ENCODE measurements around the gene ZNF587.
"Not testable (repeated sequence)": the region's sequence is repeated elsewhere in the genome, so short reads cannot be mapped to it uniquely, and the experiment has no call there.

Gene ZNF587

GRCh38 chr19:57814505-57815246, 35.0 kb upstream of the ZNF587 start, which contains the start of gene ZNF552:
Gene ZNF552, minus strand, starts transcription at chr19:57814913. Its CDS starts 170 bp downstream, at chr19:57814743.
- H3K9ac ChIP-seq (ENCODE audit: low read depth, low read length), result peak within 1 kb of the TSS; percentile 87
- no peaks in the 10 kb centered on the region for H3K27me3 ChIP-seq (ENCODE audit: control insufficient read depth, insufficient read depth, low read length)
- peak within 1 kb of the TSS; percentile 97 for H3K4me3 ChIP-seq (ENCODE audit: low read depth, low read length)
- H3K36me3 ChIP-seq (ENCODE audit: control insufficient read depth, insufficient read depth, low read length), result peaks cover 25% of the 10 kb centered on the region
- no peaks in the 10 kb centered on the region for H3K9me3 ChIP-seq (ENCODE audit: control insufficient read depth, insufficient read depth, low read length)
- H3K4me1 ChIP-seq (ENCODE audit: control insufficient read depth, insufficient read depth, low read length), result peaks cover 9% of the 10 kb centered on the region; the same call in 1 of the 2 replicates
- H3K27ac ChIP-seq (ENCODE audit: low read depth, low read length), result peak within 1 kb of the TSS; percentile 84

- Histone ChIP-seq H3K36me3 (ENCODE audit: control insufficient read depth, insufficient read depth, low read length) (peaks cover 18% of the 10 kb centered on the region), H3K27me3 (ENCODE audit: control insufficient read depth, insufficient read depth, low read length) (no peaks in the 10 kb centered on the region), H3K9me3 (ENCODE audit: control insufficient read depth, insufficient read depth, low read length) (no peaks in the 10 kb centered on the region), H3K9ac (ENCODE audit: low read depth, low read length) (no peak overlapping the region), H3K27ac (ENCODE audit: low read depth, low read length) (peak overlapping the region; percentile 26), H3K4me3 (ENCODE audit: low read depth, low read length) (no peak overlapping the region; the same call in 1 of the 2 replicates), H3K4me1 (ENCODE audit: control insufficient read depth, insufficient read depth, low read length) (peaks cover 9% of the 10 kb centered on the region; the same call in 1 of the 2 replicates)
Measured at GRCh38 chr19:57815247-57816075, 34.2 kb upstream of the ZNF587 start.

- Histone ChIP-seq H3K4me1 (ENCODE audit: control insufficient read depth, insufficient read depth, low read length) (peaks cover 14% of the 10 kb centered on the region; the same call in 1 of the 2 replicates), H3K27ac (ENCODE audit: low read depth, low read length) (no peak overlapping the region), H3K36me3 (ENCODE audit: control insufficient read depth, insufficient read depth, low read length) (peaks cover 17% of the 10 kb centered on the region), H3K4me3 (ENCODE audit: low read depth, low read length) (no peak overlapping the region), H3K27me3 (ENCODE audit: control insufficient read depth, insufficient read depth, low read length) (no peaks in the 10 kb centered on the region), H3K9me3 (ENCODE audit: control insufficient read depth, insufficient read depth, low read length) (no peaks in the 10 kb centered on the region), H3K9ac (ENCODE audit: low read depth, low read length) (no peak overlapping the region)
Measured at GRCh38 chr19:57816652-57817051, 33.0 kb upstream of the ZNF587 start.

- Histone ChIP-seq H3K9me3 (ENCODE audit: control insufficient read depth, insufficient read depth, low read length) (no peaks in the 10 kb centered on the region), H3K27ac (ENCODE audit: low read depth, low read length) (no peak overlapping the region), H3K4me1 (ENCODE audit: control insufficient read depth, insufficient read depth, low read length) (peaks cover 14% of the 10 kb centered on the region; the same call in 1 of the 2 replicates), H3K36me3 (ENCODE audit: control insufficient read depth, insufficient read depth, low read length) (peaks cover 15% of the 10 kb centered on the region), H3K4me3 (ENCODE audit: low read depth, low read length) (no peak overlapping the region), H3K9ac (ENCODE audit: low read depth, low read length) (no peak overlapping the region), H3K27me3 (ENCODE audit: control insufficient read depth, insufficient read depth, low read length) (no peaks in the 10 kb centered on the region)
Measured at GRCh38 chr19:57817976-57818375, 31.7 kb upstream of the ZNF587 start.

GRCh38 chr19:57818378-57818777, 31.3 kb upstream of the ZNF587 start:
- H3K27ac ChIP-seq (ENCODE audit: low read depth, low read length), result peak overlapping the region; percentile 93
- peaks cover 15% of the 10 kb centered on the region for H3K36me3 ChIP-seq (ENCODE audit: control insufficient read depth, insufficient read depth, low read length)
- H3K4me3 ChIP-seq (ENCODE audit: low read depth, low read length), result 0 out of 2 replicates have a peak overlapping the region, but pooled peaks have one; percentile 100
- H3K9me3 ChIP-seq (ENCODE audit: control insufficient read depth, insufficient read depth, low read length), result no peaks in the 10 kb centered on the region
- no peaks in the 10 kb centered on the region for H3K27me3 ChIP-seq (ENCODE audit: control insufficient read depth, insufficient read depth, low read length)
- H3K9ac ChIP-seq (ENCODE audit: low read depth, low read length), result no peak overlapping the region
- H3K4me1 ChIP-seq (ENCODE audit: control insufficient read depth, insufficient read depth, low read length), result peaks cover 14% of the 10 kb centered on the region; the same call in 1 of the 2 replicates

- no peaks in the 10 kb centered on the region for H3K9me3 ChIP-seq (ENCODE audit: control insufficient read depth, insufficient read depth, low read length)
- peak overlapping the region; percentile 97 for H3K9ac ChIP-seq (ENCODE audit: low read depth, low read length)
- peaks cover 14% of the 10 kb centered on the region; the same call in 1 of the 2 replicates for H3K4me1 ChIP-seq (ENCODE audit: control insufficient read depth, insufficient read depth, low read length)
- peaks cover 18% of the 10 kb centered on the region for H3K36me3 ChIP-seq (ENCODE audit: control insufficient read depth, insufficient read depth, low read length)
- peak overlapping the region; percentile 100 for H3K4me3 ChIP-seq (ENCODE audit: low read depth, low read length)
- H3K27me3 ChIP-seq (ENCODE audit: control insufficient read depth, insufficient read depth, low read length), result no peaks in the 10 kb centered on the region
- H3K27ac ChIP-seq (ENCODE audit: low read depth, low read length), result peak overlapping the region; percentile 93
Measured at GRCh38 chr19:57819475-57820148, 30.0 kb upstream of the ZNF587 start.

GRCh38 chr19:57820599-57820998, 29.1 kb upstream of the ZNF587 start:
- Histone ChIP-seq H3K27ac (ENCODE audit: low read depth, low read length) (peak overlapping the region; percentile 93), H3K27me3 (ENCODE audit: control insufficient read depth, insufficient read depth, low read length) (no peaks in the 10 kb centered on the region), H3K36me3 (ENCODE audit: control insufficient read depth, insufficient read depth, low read length) (peaks cover 22% of the 10 kb centered on the region), H3K9me3 (ENCODE audit: control insufficient read depth, insufficient read depth, low read length) (no peaks in the 10 kb centered on the region), H3K4me1 (ENCODE audit: control insufficient read depth, insufficient read depth, low read length) (peaks cover 14% of the 10 kb centered on the region; the same call in 1 of the 2 replicates), H3K4me3 (ENCODE audit: low read depth, low read length) (peak overlapping the region; percentile 100), H3K9ac (ENCODE audit: low read depth, low read length) (no peak overlapping the region)

- H3K36me3 ChIP-seq (ENCODE audit: control insufficient read depth, insufficient read depth, low read length), result peaks cover 27% of the 10 kb centered on the region
- H3K4me1 ChIP-seq (ENCODE audit: control insufficient read depth, insufficient read depth, low read length), result peaks cover 14% of the 10 kb centered on the region; the same call in 1 of the 2 replicates
- not testable (repeated sequence) for H3K27me3 ChIP-seq (ENCODE audit: control insufficient read depth, insufficient read depth, low read length); H3K9ac ChIP-seq (ENCODE audit: low read depth, low read length); H3K9me3 ChIP-seq (ENCODE audit: control insufficient read depth, insufficient read depth, low read length)
- H3K4me3 ChIP-seq (ENCODE audit: low read depth, low read length), result peak overlapping the region; percentile 100
- H3K27ac ChIP-seq (ENCODE audit: low read depth, low read length), result peak overlapping the region; percentile 93
Measured at GRCh38 chr19:57821095-57821494, 28.6 kb upstream of the ZNF587 start.

GRCh38 chr19:57821501-57821900, 28.2 kb upstream of the ZNF587 start:
- not testable (repeated sequence) for H3K27ac ChIP-seq (ENCODE audit: low read depth, low read length); H3K9me3 ChIP-seq (ENCODE audit: control insufficient read depth, insufficient read depth, low read length); H3K4me3 ChIP-seq (ENCODE audit: low read depth, low read length); H3K9ac ChIP-seq (ENCODE audit: low read depth, low read length); H3K27me3 ChIP-seq (ENCODE audit: control insufficient read depth, insufficient read depth, low read length)
- H3K36me3 ChIP-seq (ENCODE audit: control insufficient read depth, insufficient read depth, low read length), result peaks cover 31% of the 10 kb centered on the region
- peaks cover 14% of the 10 kb centered on the region; the same call in 1 of the 2 replicates for H3K4me1 ChIP-seq (ENCODE audit: control insufficient read depth, insufficient read depth, low read length)

GRCh38 chr19:57823155-57823554, 26.5 kb upstream of the ZNF587 start:
- H3K9me3 ChIP-seq (ENCODE audit: control insufficient read depth, insufficient read depth, low read length); H3K27me3 ChIP-seq (ENCODE audit: control insufficient read depth, insufficient read depth, low read length); H3K27ac ChIP-seq (ENCODE audit: low read depth, low read length); H3K9ac ChIP-seq (ENCODE audit: low read depth, low read length); H3K4me3 ChIP-seq (ENCODE audit: low read depth, low read length): not testable (repeated sequence)
- H3K36me3 ChIP-seq (ENCODE audit: control insufficient read depth, insufficient read depth, low read length), result peaks cover 32% of the 10 kb centered on the region
- peaks cover 12% of the 10 kb centered on the region; the same call in 1 of the 2 replicates for H3K4me1 ChIP-seq (ENCODE audit: control insufficient read depth, insufficient read depth, low read length)
